HepG2 (cell line): ENCODE data around the gene ZNF134. TPM values are rescaled to one million over a fixed set of nuclear protein-coding genes. Genes with fewer than 3 reads are reported as not detected.

Experiments
- CCDC6 ChIP-seq: sonication (generic); formaldehyde crosslinking; IDR thresholded peaks from 2 replicates; pipeline ENCODE4 v1.8.1; 2022; ENCODE audit warnings: mild to moderate bottlenecking, missing genetic modification reagents, moderate library complexity
- DNMT1 ChIP-seq: sonication (generic); formaldehyde crosslinking; IDR thresholded peaks from 2 replicates; pipeline ENCODE4 v1.5.1; 2020; ENCODE audit warnings: mild to moderate bottlenecking, missing genetic modification reagents
- HHEX ChIP-seq: IDR thresholded peaks from 2 replicates; pipeline ENCODE4 v1.6.1; 2016; ENCODE audit warnings: control low read depth
- HOXA3 ChIP-seq: sonication (generic); formaldehyde crosslinking; IDR thresholded peaks from 2 replicates; pipeline ENCODE4 v1.5.0; 2020; ENCODE audit warnings: missing genetic modification reagents
- LCORL ChIP-seq, 2 experiments: fragments of 450-650 bp in 1 of 2; sonication (generic) in 1 of 2; formaldehyde crosslinking in 1 of 2; IDR thresholded peaks; 2 replicates each; pipeline versions ENCODE4 v1.5.0 to v1.6.1; 2017 to 2020; ENCODE audit warnings: antibody characterized with exemption in 1 of 2, missing genetic modification reagents in 1 of 2
- PHF20 ChIP-seq: sonication (generic); formaldehyde crosslinking; IDR thresholded peaks from 2 replicates; pipeline ENCODE4 v1.5.0; 2020; ENCODE audit warnings: mild to moderate bottlenecking, missing genetic modification reagents
- PHF21A ChIP-seq: sonication (generic); formaldehyde crosslinking; IDR thresholded peaks from 2 replicates; pipeline ENCODE4 v1.5.0; 2020; ENCODE audit warnings: mild to moderate bottlenecking, missing genetic modification reagents
- RBFOX2 ChIP-seq: fragments of 200-400 bp; formaldehyde crosslinking; IDR thresholded peaks from 2 replicates; pipeline ENCODE4 v1.6.1; 2017; ENCODE audit warnings: low read depth, mild to moderate bottlenecking, low read length
- SALL1 ChIP-seq: sonication (generic); formaldehyde crosslinking; IDR thresholded peaks from 2 replicates; pipeline ENCODE4 v1.8.0; 2022; ENCODE audit warnings: mild to moderate bottlenecking, missing genetic modification reagents
- ZBTB38 ChIP-seq: sonication (generic); formaldehyde crosslinking; IDR thresholded peaks from 2 replicates; pipeline ENCODE4 v1.5.1; 2020; ENCODE audit warnings: mild to moderate bottlenecking, missing genetic modification reagents
- ZNF292 ChIP-seq: sonication (generic); formaldehyde crosslinking; IDR thresholded peaks from 2 replicates; pipeline ENCODE4 v1.8.1; 2022; ENCODE audit warnings: mild to moderate bottlenecking, low read depth, missing genetic modification reagents, borderline replicate concordance
- ZNF749 ChIP-seq: sonication (generic); formaldehyde crosslinking; IDR thresholded peaks from 2 replicates; pipeline ENCODE4 v1.8.0; 2022; ENCODE audit warnings: mild to moderate bottlenecking, missing genetic modification reagents, moderate library complexity, borderline replicate concordance
- ZNF768 ChIP-seq: sonication (generic); formaldehyde crosslinking; IDR thresholded peaks from 2 replicates; pipeline ENCODE4 v1.4.0; 2020; ENCODE audit warnings: missing genetic modification reagents
- ZNF790 ChIP-seq: sonication (generic); formaldehyde crosslinking; IDR thresholded peaks from 2 replicates; pipeline ENCODE4 v1.8.0; 2022; ENCODE audit warnings: missing genetic modification reagents, mild to moderate bottlenecking, borderline replicate concordance
- polyA plus RNA-seq, 8 experiments: library from polyadenylated mRNA; depleted of rRNA in 3 of 8; stranded (reverse) in 7 of 8; unstranded in 1 of 8; fragments of >200 nt; fragmentation: Illumina TruSeq in 4 of 8; extraction: Trizol in 4 of 8; gene quantifications; 2 replicates each; pipeline versions ENCODE4 v1.2.1 to v1.2.3, GENCODE V29; 2011 to 2016; ENCODE audit warnings: low read depth in 4 of 8, missing spikeins in 1 of 8, mixed read lengths in 1 of 8; ENCODE audit not compliant: insufficient read depth in 1 of 8
- total RNA-seq, 5 experiments: library from RNA; depleted of rRNA; stranded (reverse); fragments of >200 nt; fragmentation: Illumina TruSeq; extraction: Trizol; gene quantifications; 2 replicates each; pipeline ENCODE4 v1.2.3, GENCODE V29; 2016; ENCODE audit warnings: low read depth in 1 of 5
- TF ChIP-seq, protein P1 (sequence below): sonication (generic); formaldehyde crosslinking; IDR thresholded peaks from 2 replicates; pipeline ENCODE4 v1.5.0; 2020; ENCODE audit warnings: mild to moderate bottlenecking, missing genetic modification reagents, borderline replicate concordance
- TF ChIP-seq, protein P2 (sequence below): sonication (generic); formaldehyde crosslinking; IDR thresholded peaks from 2 replicates; pipeline ENCODE4 v1.4.0; 2020; ENCODE audit warnings: missing genetic modification reagents
- TF ChIP-seq, protein P3 (sequence below): sonication (generic); formaldehyde crosslinking; IDR thresholded peaks from 2 replicates; pipeline ENCODE4 v1.4.0; 2020; ENCODE audit warnings: mild to moderate bottlenecking, missing genetic modification reagents, borderline replicate concordance

The ZNF134 gene
- total and polyA plus RNA-seq, 2 of the 13 experiments (the other 11 are each of a cell fraction or from before 2014, with no cell fraction given) = 6.8 to 17.1 TPM

DNA sequence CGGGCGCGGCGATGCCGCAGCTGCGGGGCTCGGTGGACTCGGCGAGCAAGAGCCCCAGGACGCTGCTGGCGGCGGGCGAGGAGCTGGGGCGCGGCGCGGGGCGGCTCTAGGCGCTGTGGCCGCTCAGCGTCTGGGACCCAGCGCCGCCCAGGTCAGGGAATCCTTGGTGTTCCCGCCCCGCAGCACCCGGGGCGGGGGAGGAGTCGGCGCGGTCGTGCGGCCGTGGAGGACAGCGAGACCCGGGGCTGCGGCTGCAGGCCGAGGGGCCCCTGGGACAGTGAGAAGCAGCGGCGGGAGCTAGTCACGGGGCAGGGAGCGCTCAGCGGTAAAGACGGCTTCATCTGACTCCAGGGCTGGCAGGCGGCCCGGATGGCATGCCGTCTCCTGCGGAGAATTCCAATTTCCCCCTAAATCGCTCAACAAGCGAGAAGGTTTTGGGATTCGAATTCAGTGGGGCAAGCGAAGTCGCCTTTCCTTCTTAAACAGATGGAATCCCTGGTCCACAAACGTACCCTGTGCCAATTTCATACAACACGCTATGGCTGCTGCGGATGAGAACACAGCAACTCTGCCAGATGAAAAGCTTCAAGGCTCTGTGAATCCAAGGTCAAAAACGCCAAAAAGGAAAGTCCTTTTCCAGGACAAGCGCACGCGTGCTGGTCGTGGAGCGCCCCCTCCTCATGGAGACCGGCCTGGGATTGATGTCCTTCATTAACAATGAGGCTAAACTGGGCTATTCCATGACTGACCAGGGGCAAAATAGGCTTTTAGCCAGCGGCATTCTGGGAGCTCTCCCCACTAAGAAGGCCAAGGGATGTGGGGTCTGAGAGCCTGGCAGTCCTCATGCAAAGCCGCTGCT lies 50.5 kb downstream of the ZNF134 start (continued):
- TF ChIP-seq HOXA3 (CRISPR knock-in tag) = peak; percentile 55
- peak; percentile 77 for TF ChIP-seq RBFOX2
- TF ChIP-seq, protein P1, sequence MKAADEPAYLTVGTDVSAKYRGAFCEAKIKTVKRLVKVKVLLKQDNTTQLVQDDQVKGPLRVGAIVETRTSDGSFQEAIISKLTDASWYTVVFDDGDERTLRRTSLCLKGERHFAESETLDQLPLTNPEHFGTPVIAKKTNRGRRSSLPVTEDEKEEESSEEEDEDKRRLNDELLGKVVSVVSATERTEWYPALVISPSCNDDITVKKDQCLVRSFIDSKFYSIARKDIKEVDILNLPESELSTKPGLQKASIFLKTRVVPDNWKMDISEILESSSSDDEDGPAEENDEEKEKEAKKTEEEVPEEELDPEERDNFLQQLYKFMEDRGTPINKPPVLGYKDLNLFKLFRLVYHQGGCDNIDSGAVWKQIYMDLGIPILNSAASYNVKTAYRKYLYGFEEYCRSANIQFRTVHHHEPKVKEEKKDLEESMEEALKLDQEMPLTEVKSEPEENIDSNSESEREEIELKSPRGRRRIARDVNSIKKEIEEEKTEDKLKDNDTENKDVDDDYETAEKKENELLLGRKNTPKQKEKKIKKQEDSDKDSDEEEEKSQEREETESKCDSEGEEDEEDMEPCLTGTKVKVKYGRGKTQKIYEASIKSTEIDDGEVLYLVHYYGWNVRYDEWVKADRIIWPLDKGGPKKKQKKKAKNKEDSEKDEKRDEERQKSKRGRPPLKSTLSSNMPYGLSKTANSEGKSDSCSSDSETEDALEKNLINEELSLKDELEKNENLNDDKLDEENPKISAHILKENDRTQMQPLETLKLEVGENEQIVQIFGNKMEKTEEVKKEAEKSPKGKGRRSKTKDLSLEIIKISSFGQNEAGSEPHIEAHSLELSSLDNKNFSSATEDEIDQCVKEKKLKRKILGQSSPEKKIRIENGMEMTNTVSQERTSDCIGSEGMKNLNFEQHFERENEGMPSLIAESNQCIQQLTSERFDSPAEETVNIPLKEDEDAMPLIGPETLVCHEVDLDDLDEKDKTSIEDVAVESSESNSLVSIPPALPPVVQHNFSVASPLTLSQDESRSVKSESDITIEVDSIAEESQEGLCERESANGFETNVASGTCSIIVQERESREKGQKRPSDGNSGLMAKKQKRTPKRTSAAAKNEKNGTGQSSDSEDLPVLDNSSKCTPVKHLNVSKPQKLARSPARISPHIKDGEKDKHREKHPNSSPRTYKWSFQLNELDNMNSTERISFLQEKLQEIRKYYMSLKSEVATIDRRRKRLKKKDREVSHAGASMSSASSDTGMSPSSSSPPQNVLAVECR (CRISPR knock-in tag) = peak; percentile 67; the same call in 1 of the 2 replicates
- no peak for TF ChIP-seq LCORL (IDR thresholded peaks at IDR 0.05)
- TF ChIP-seq LCORL (CRISPR knock-in tag; IDR thresholded peaks at IDR 0.05) = peak; percentile 66
- TF ChIP-seq HHEX (CRISPR knock-in tag) = no peak
- no peak for TF ChIP-seq ZNF749
- TF ChIP-seq PHF20 (CRISPR knock-in tag) = peak; percentile 46; the same call in 1 of the 2 replicates
- no peak; the same call in 1 of the 2 replicates for TF ChIP-seq ZNF292 (CRISPR knock-in tag)
- TF ChIP-seq PHF21A (CRISPR knock-in tag) = peak; percentile 64
- peak; percentile 44; the same call in 1 of the 2 replicates for TF ChIP-seq CCDC6
- peak; percentile 50; the same call in 1 of the 2 replicates for TF ChIP-seq SALL1 (CRISPR knock-in tag)
- TF ChIP-seq, protein P2, sequence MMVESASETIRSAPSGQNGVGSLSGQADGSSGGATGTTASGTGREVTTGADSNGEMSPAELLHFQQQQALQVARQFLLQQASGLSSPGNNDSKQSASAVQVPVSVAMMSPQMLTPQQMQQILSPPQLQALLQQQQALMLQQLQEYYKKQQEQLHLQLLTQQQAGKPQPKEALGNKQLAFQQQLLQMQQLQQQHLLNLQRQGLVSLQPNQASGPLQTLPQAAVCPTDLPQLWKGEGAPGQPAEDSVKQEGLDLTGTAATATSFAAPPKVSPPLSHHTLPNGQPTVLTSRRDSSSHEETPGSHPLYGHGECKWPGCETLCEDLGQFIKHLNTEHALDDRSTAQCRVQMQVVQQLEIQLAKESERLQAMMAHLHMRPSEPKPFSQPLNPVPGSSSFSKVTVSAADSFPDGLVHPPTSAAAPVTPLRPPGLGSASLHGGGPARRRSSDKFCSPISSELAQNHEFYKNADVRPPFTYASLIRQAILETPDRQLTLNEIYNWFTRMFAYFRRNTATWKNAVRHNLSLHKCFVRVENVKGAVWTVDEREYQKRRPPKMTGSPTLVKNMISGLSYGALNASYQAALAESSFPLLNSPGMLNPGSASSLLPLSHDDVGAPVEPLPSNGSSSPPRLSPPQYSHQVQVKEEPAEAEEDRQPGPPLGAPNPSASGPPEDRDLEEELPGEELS (CRISPR knock-in tag) = no peak
- no peak for TF ChIP-seq DNMT1 (CRISPR knock-in tag)
- TF ChIP-seq, protein P3, sequence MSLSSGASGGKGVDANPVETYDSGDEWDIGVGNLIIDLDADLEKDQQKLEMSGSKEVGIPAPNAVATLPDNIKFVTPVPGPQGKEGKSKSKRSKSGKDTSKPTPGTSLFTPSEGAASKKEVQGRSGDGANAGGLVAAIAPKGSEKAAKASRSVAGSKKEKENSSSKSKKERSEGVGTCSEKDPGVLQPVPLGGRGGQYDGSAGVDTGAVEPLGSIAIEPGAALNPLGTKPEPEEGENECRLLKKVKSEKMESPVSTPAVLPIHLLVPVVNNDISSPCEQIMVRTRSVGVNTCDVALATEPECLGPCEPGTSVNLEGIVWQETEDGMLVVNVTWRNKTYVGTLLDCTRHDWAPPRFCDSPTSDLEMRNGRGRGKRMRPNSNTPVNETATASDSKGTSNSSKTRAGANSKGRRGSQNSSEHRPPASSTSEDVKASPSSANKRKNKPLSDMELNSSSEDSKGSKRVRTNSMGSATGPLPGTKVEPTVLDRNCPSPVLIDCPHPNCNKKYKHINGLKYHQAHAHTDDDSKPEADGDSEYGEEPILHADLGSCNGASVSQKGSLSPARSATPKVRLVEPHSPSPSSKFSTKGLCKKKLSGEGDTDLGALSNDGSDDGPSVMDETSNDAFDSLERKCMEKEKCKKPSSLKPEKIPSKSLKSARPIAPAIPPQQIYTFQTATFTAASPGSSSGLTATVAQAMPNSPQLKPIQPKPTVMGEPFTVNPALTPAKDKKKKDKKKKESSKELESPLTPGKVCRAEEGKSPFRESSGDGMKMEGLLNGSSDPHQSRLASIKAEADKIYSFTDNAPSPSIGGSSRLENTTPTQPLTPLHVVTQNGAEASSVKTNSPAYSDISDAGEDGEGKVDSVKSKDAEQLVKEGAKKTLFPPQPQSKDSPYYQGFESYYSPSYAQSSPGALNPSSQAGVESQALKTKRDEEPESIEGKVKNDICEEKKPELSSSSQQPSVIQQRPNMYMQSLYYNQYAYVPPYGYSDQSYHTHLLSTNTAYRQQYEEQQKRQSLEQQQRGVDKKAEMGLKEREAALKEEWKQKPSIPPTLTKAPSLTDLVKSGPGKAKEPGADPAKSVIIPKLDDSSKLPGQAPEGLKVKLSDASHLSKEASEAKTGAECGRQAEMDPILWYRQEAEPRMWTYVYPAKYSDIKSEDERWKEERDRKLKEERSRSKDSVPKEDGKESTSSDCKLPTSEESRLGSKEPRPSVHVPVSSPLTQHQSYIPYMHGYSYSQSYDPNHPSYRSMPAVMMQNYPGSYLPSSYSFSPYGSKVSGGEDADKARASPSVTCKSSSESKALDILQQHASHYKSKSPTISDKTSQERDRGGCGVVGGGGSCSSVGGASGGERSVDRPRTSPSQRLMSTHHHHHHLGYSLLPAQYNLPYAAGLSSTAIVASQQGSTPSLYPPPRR = 0 out of 2 replicates have a peak, but pooled peaks have one; percentile 37
- peak; percentile 48; the same call in 1 of the 2 replicates for TF ChIP-seq ZNF768
- TF ChIP-seq ZNF790 (CRISPR knock-in tag) = no peak; the same call in 1 of the 2 replicates
- peak; percentile 32; the same call in 1 of the 2 replicates for TF ChIP-seq ZBTB38 (CRISPR knock-in tag)
